Upper lobe of left lung (tissue), 4 donors: Measurements from ENCODE around the gene SYT6.

Source experiments
- CTCF ChIP-seq, 6 experiments: fragments of 450-650 bp in 4 of 6; fragments of 200-600 bp in 2 of 6; sonication (generic) in 2 of 6; IDR thresholded peaks; one replicate each; pipeline ENCODE4 v1.5.1; 2016 to 2019; ENCODE audit warnings: antibody characterized with exemption in 6 of 6
- POLR2A ChIP-seq, 4 donors: fragments of 450-650 bp; IDR thresholded peaks; one replicate each; pipeline ENCODE4 v1.5.1; 2016 to 2017; ENCODE audit warnings: antibody characterized with exemption in 4 of 4, mild to moderate bottlenecking in 2 of 4
- POLR2AphosphoS5 ChIP-seq, 2 donors: sonication (generic); formaldehyde crosslinking; IDR thresholded peaks; one replicate each; pipeline ENCODE4 v1.5.1; 2017; ENCODE audit warnings: antibody characterized with exemption in 2 of 2

GRCh38 chr1:114167226-114167625 lies 13.6 kb upstream of the SYT6 start:
- TF ChIP-seq CTCF (IDR thresholded peaks at IDR 0.05) (no peak), POLR2A (IDR thresholded peaks at IDR 0.05) (no peak), POLR2AphosphoS5 (IDR thresholded peaks at IDR 0.05) (no peak)
